ENCODE measurements around the gene ESYT2. TPM values are rescaled to one million over a fixed set of nuclear protein-coding genes. Genes with fewer than 3 reads are reported as not detected.

ESYT2 gene
- total and polyA plus RNA-seq, 2 of the 4 experiments (the other 2 are of a cell fraction) = 26.7 to 69.9 TPM

DNA sequence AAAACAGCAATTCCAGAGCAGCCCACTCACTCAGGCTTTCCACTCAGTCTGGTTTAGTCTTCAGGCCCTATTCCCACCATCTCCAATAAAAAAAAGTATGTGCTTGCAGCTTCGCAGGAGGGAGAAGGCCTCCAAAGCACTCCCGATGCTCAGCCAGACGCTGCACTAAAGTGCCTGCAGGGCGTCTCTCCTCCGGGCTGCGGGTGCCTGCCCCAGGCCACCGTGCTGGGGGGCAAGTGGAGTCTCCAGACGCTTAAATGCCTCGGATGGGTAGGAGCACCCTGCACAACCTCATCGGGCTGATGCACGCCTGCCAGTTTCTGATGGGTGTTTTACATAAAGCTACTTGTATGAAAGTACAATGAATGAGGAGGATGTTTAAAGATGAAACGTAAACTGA, 93.4 kb downstream of the ESYT2 start:
- Histone ChIP-seq H2AK9ac (replicated peaks; ENCODE audit: low read depth, low read length, poor library complexity) (no peak overlapping the region), H3K9me3 (ENCODE audit: control insufficient read depth, insufficient read depth, low read length) (no peaks in the 10 kb centered on the region), H3K4me2 (ENCODE audit: low read depth, low read length) (no peak overlapping the region), H3K27ac (ENCODE audit: insufficient read depth, low read length) (no peak overlapping the region), H4K20me1 (ENCODE audit: insufficient read depth, low read length) (peaks cover 9% of the 10 kb centered on the region; the same call in 1 of the 2 replicates), H3K36me3 (ENCODE audit: control insufficient read depth, insufficient read depth, low read length) (peaks cover 31% of the 10 kb centered on the region), H2BK20ac (ENCODE audit: low read depth, low read length) (no peak overlapping the region), H2AK5ac (ENCODE audit: low read depth, low read length) (no peak overlapping the region), H3K9ac (ENCODE audit: low read depth, low read length) (no peak overlapping the region), H2BK15ac (ENCODE audit: low read depth, low read length) (no peak overlapping the region), H3K18ac (ENCODE audit: low read depth, low read length) (no peak overlapping the region), H3K23ac (ENCODE audit: low read depth, low read length) (no peak overlapping the region), H3K4me1 (ENCODE audit: control insufficient read depth, insufficient read depth, low read length) (peaks cover 11% of the 10 kb centered on the region), H2AFZ (replicated peaks; ENCODE audit: low read length, poor library complexity) (no peak overlapping the region), H3K27me3 (ENCODE audit: control insufficient read depth, insufficient read depth, low read length) (no peaks in the 10 kb centered on the region), H4K91ac (ENCODE audit: insufficient read depth, low read depth, low read length) (no peak overlapping the region), H4K5ac (ENCODE audit: low read depth, low read length) (no peak overlapping the region), H3K56ac (ENCODE audit: extremely low read depth, insufficient read depth, low read length) (no peak overlapping the region), H2BK5ac (ENCODE audit: low read depth, low read length, poor library complexity, severe bottlenecking) (no peak overlapping the region), H4K8ac (ENCODE audit: low read depth in 2 of 2, low read length in 2 of 2) (no peak overlapping the region), H3K79me1 (ENCODE audit: low read depth in 1 of 2, low read length in 2 of 2) (peaks cover 5 to 8% of the 10 kb centered on the region in 2 experiments; a peak in 2 of 4 replicates), H3K4ac (ENCODE audit: low read depth, low read length) (no peak overlapping the region), H2BK120ac (ENCODE audit: low read depth, low read length) (no peak overlapping the region), H3K9me1 (ENCODE audit: insufficient read depth, low read length) (peaks cover 14% of the 10 kb centered on the region; the same call in 1 of the 2 replicates), H3K4me3 (ENCODE audit: insufficient read depth, low read depth, low read length) (no peak overlapping the region), H3K14ac (replicated peaks; ENCODE audit: low read depth, low read length) (no peak overlapping the region)
- WGBS, 2 experiments (ENCODE audit: extremely low coverage in 2 of 2, insufficient read length in 1 of 2) = 92% methylated on average over 6 of the region's 12 CpGs; no CpG with 5 or more reads in 1 of the 2 experiments
- BruUV-seq (replicated peaks) = no TSS peak
- in situ Hi-C loops (cut with MboI; ENCODE audit: low sequenced_read_pairs) = no loop called here
- no peak for TF ChIP-seq POLR2A (IDR thresholded peaks at IDR 0.05; ENCODE audit: low read depth, low read length)
- no peak for TF ChIP-seq FOS (IDR thresholded peaks at IDR 0.05; ENCODE audit: low read depth, low read length)
- no peak for TF ChIP-seq SMC3 (IDR thresholded peaks at IDR 0.05; ENCODE audit: low read depth, low read length)
- TF ChIP-seq MAFK (IDR thresholded peaks at IDR 0.05; ENCODE audit: low read depth, low read length) = no peak
- no peak for TF ChIP-seq BHLHE40 (IDR thresholded peaks at IDR 0.05; ENCODE audit: low read depth, low read length)
- TF ChIP-seq, protein P1, sequence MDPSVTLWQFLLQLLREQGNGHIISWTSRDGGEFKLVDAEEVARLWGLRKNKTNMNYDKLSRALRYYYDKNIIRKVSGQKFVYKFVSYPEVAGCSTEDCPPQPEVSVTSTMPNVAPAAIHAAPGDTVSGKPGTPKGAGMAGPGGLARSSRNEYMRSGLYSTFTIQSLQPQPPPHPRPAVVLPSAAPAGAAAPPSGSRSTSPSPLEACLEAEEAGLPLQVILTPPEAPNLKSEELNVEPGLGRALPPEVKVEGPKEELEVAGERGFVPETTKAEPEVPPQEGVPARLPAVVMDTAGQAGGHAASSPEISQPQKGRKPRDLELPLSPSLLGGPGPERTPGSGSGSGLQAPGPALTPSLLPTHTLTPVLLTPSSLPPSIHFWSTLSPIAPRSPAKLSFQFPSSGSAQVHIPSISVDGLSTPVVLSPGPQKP (IDR thresholded peaks at IDR 0.05; ENCODE audit: borderline replicate concordance, low read depth, low read length) = no peak
- ATAC-seq (ENCODE audit: low read depth) (no peak), DNase-seq (no peak)
- CTCF ChIA-PET = no interaction called here
- dilution Hi-C loops (cut with HindIII; ENCODE audit: low sequenced_read_pairs, unreplicated experiment) = no loop called here
- POLR2A ChIA-PET (ENCODE audit: unreplicated experiment) = no interaction called here
- intact Hi-C loops (cut with micrococcal nuclease) = no loop called here
